HG03469 (cell line): ENCODE measurements around the gene ERI2.

ENCODE experiments used
- ATAC-seq: cut with Tn5 transposase; IDR thresholded peaks from one replicate; pipeline ENCODE4 v1.9.1; 2021; ENCODE audit warnings: mild to moderate bottlenecking, moderate library complexity, moderate number of reproducible peaks; ENCODE audit not compliant: unreplicated experiment

ERI2 gene

GRCh38 chr16:20806168-20807050 is at the start of gene ERI2, which contains the start of gene REXO5:
Gene ERI2 (minus strand): TSS chr16:20806472. CDS start chr16:20806430, 42 bp downstream.
Gene REXO5 (plus strand): TSS chr16:20806527. CDS start chr16:20806954, 427 bp downstream.
- ATAC-seq, result no peak

- no peak for ATAC-seq
Measured at GRCh38 chr16:20854963-20855362, 48.7 kb upstream of the ERI2 start.

GRCh38 chr16:20853981-20854620 is 47.8 kb upstream of the ERI2 start:
- ATAC-seq, result no peak

- ATAC-seq, result no peak
Measured at GRCh38 chr16:20853143-20853542, 46.9 kb upstream of the ERI2 start.

GRCh38 chr16:20851601-20852000 is 45.3 kb upstream of the ERI2 start:
- no peak for ATAC-seq

GRCh38 chr16:20850981-20851380 is 44.7 kb upstream of the ERI2 start:
- no peak for ATAC-seq

- no peak for ATAC-seq
Measured at GRCh38 chr16:20849589-20850390, 43.5 kb upstream of the ERI2 start.

GRCh38 chr16:20847550-20847949 is 41.3 kb upstream of the ERI2 start:
- ATAC-seq, result no peak

GRCh38 chr16:20846551-20846950 is 40.3 kb upstream of the ERI2 start:
- no peak for ATAC-seq

- no peak for ATAC-seq
Measured at GRCh38 chr16:20846030-20846429, 39.8 kb upstream of the ERI2 start.

- ATAC-seq, result no peak
Measured at GRCh38 chr16:20844588-20844987, 38.3 kb upstream of the ERI2 start.

GRCh38 chr16:20844054-20844453 is 37.8 kb upstream of the ERI2 start:
- ATAC-seq, result no peak

GRCh38 chr16:20839504-20839903 is 33.2 kb upstream of the ERI2 start:
- no peak for ATAC-seq

GRCh38 chr16:20838240-20838639 is 32.0 kb upstream of the ERI2 start:
- ATAC-seq, result no peak

GRCh38 chr16:20833086-20833485 is 26.8 kb upstream of the ERI2 start:
- ATAC-seq, result no peak

GRCh38 chr16:20830372-20830771 is 24.1 kb upstream of the ERI2 start:
- ATAC-seq, result no peak

GRCh38 chr16:20829536-20829935 is 23.3 kb upstream of the ERI2 start:
- ATAC-seq, result no peak

- no peak for ATAC-seq
Measured at GRCh38 chr16:20826039-20826566, 19.8 kb upstream of the ERI2 start.

- no peak for ATAC-seq
Measured at GRCh38 chr16:20822521-20823325, 16.5 kb upstream of the ERI2 start.

- no peak for ATAC-seq
Measured at GRCh38 chr16:20821682-20822081, 15.4 kb upstream of the ERI2 start.
